HG03378 (cell line): ENCODE measurements around the gene FERMT1.
"Not testable (repeated sequence)": the region's sequence is repeated elsewhere in the genome, so short reads cannot be mapped to it uniquely, and the experiment has no call there.

Experiments used
- ATAC-seq: cut with Tn5 transposase; IDR thresholded peaks from one replicate; pipeline ENCODE4 v1.9.1; 2021; ENCODE audit warnings: mild to moderate bottlenecking, moderate library complexity; ENCODE audit not compliant: unreplicated experiment

FERMT1 gene

GRCh38 chr20:6074145-6074561 is 48.7 kb downstream of the FERMT1 start:
- no peak for ATAC-seq

DNA sequence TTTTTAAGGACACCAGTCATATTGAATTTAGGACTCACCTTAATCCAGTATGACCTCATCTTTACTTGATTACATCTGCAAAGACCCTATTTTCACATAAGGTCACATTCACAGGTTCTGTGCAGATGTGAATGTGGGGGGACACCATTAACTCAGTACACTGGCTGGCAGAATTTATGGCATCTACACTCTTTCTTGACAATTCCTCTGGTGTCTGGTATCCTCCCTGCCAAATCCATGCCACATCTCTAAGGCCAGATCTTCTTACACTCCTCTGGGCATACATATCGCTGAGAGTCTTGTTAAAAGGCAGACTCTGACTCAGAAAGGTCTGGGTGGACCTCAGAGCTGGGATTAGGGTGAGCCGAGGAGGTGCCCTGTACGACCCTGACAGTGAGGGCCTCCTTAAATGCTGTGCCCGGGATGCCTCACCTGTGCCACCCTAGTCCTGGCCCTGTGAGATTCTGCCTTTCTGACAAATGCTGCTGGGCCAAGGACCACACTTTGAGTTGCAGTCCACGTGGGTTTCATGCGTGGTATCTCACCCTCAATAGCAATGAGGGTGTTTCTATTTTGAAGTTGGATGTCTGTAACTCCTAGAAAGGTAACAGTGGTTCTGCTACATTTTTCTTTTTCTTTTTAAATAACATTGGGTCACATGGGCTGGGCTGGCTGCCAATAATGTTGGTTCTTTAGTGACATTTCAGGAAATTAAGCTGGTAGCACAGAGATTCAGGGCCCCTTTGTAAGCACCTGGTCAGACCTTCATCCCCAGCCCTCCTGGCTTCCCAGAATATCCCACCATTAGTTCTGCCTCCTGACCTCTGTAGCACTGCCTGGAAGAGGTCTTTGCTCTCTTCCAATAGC is 51.8 kb downstream of the FERMT1 start:
- no peak for ATAC-seq

GRCh38 chr20:6069669-6070068 is 53.2 kb downstream of the FERMT1 start:
- ATAC-seq: no peak

DNA sequence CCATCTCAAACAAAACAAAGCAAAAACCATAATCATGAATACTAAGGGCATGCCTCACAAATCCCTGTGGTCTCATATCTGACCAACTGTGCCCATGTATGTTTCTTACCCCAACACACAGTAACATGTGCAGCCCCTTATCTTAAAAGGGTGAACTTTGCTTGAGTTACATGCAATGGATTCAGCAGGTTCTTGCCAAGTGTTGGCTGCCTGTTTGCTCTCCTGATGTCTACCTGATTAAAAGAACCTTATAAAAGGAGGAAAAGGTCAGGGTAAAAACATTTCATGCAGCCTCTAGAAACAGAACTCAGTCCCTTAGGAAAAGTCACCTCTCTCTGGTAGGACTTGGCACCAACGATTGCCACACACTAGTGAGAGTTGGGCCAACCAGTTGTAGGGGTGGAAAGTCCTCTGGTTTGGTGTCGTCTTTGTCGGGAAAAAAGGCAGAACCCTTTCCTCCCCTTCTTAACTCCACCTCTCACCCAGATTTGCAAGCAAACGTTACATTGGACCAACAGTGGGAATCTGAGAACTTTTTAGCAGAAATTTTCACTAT is 55.0 kb downstream of the FERMT1 start:
- no peak for ATAC-seq

DNA sequence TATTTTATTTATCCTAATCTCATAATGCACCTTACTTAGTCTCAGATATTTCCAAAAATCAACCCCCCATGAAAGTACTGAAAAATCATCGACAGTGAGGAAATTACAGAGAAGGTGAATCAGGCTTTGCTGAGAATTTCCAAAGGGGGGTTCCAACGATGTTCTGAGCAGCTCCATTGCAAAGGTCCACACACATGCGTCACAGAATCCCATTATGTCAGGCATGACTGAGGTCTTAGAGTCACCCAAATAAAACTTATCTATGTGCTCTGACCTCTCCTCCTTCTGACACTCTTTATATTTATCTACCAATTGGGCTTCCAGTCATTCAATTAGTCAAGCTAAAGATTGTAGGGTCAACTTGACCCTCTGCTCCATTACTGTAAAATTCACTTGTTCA is 56.2 kb downstream of the FERMT1 start:
- no peak for ATAC-seq

DNA sequence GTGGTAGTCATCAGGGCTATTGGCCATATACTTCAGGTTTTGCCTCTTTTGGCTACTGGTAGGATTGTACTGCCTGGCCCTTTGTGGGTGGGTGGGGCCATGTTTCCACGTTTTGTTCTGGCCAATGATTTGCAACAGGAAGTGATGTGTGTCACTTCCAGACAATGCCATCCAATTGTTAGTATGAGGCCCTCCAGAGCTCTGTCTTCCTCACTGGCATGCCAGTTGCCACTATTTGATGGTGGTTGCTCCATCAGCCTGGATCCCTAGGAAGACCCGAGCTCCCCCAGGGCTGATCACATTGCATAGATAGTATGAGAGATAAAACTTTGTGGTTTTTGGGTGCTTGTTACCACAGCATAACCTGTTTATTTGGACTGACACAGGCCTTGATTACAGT is 61.3 kb downstream of the FERMT1 start:
- ATAC-seq: no peak

DNA sequence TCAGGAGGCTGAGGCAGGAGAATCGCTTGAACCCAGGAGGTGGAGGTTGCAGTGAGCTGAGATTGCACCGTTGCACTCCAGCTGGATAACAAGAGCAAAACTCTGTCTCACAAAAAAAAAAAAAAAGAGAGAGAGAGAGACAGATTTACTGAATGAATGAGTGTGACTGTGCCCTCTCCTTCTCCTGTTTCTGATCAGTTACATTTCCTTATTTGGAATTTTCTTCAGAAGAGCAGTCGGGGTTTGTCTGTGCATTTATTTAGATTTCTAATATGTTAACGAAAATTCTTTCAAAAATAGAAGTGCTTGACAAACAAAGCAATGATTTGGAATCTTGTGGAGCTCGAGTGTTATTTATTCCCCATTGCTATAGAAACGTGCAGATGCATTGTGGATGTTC is 62.6 kb downstream of the FERMT1 start:
- no peak for ATAC-seq

- ATAC-seq: no peak
These were observed 64.0 kb downstream of the FERMT1 start for GRCh38 chr20:6058684-6059295.

- no peak for ATAC-seq
These were observed 65.1 kb downstream of the FERMT1 start for GRCh38 chr20:6057691-6058090.

GRCh38 chr20:6057139-6057538 is 65.7 kb downstream of the FERMT1 start:
- no peak for ATAC-seq

- no peak for ATAC-seq
These were observed 66.8 kb downstream of the FERMT1 start for GRCh38 chr20:6055981-6056569.

DNA sequence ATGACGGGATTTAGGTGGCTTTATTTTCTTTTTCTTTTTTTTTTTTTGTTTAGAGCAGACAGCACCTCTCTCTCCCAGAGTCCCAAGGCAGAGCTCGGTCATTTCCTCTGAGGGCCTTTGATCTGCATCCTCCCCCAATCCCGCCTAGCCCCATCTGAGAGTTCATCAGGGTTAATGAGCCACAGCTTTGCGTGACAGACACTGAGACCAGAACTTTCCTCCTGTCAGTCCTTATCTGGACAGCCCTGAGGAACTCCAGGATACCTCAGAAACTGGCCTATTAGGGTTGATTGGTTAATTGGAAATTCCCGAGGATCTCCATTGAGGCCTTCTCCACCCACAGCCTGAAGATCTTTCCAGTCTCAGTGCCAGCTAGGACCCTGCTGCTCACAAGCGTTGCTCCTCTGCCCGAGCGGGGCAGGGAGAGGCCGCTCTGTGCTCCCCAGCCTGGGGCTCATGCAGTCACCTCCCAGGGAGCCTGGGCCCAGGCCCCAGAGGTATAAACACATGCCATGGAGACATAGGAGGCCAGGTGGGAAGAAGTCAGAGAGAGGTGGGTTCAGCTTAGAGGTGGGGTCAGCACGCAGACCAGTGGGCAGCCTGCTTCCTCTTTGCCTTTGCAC is 67.6 kb downstream of the FERMT1 start:
- no peak for ATAC-seq

- ATAC-seq: not testable (repeated sequence)
These were observed 68.2 kb downstream of the FERMT1 start for GRCh38 chr20:6054689-6055051.

- no peak for ATAC-seq
These were observed 68.8 kb downstream of the FERMT1 start, which contains the start of gene LRRN4 for GRCh38 chr20:6053776-6054688. LRRN4 (minus strand) TSS chr20:6054060; CDS start chr20:6052799, 1,261 bp downstream.

GRCh38 chr20:6053064-6053775 is 69.6 kb downstream of the FERMT1 start:
- ATAC-seq: no peak

- ATAC-seq: no peak
These were observed 71.3 kb downstream of the FERMT1 start for GRCh38 chr20:6051505-6051904.

- ATAC-seq: no peak
These were observed 74.4 kb downstream of the FERMT1 start for GRCh38 chr20:6048391-6048790.

DNA sequence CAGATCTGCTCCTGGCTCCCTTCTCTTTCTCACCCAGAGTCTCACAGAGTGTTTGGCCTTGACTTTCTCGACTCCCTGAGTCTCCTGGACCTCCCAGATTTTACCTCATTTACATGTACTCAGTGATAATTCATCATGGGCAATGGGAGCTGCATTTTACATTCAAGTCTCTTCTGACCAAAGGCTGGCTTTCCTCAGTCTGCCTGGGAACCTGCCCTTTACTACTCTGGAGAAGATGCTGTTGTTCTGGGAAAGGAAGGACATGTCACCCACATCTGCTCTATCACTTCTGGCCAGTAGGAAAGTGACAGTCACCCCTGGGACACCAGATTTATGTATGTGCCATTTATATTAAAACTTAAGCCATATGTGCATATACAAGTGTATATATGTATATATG is 76.4 kb downstream of the FERMT1 start:
- no peak for ATAC-seq

GRCh38 chr20:6045566-6045965 is 77.3 kb downstream of the FERMT1 start:
- ATAC-seq: no peak

DNA sequence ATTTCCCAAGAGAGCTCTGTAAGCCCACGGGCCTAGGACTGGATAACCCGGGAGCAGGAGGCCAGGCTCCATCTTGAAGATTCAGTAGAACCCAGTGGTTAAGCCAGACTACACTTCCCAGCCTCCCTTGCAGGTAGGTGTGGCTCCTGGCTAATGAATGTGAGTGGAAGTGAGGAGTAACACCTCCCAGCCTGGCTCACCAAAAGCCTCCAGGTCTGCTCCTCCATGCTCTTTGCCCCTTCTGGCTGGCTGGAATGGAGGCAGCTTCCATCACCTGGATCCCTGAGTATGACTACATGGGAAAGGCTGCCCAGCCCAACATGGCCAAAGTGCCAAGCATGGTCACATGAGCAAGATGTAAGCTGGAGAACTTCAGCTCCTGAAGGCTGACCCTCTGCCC is 78.7 kb downstream of the FERMT1 start:
- ATAC-seq: no peak
